Testis (tissue), 3 donors: ENCODE data around the gene DAZAP1. TPM values are rescaled to one million over a fixed set of nuclear protein-coding genes. Genes with fewer than 3 reads are reported as not detected.

ENCODE experiments used
- DNase-seq: peaks from one replicate; pipeline ENCODE4 v3.0.0-alpha.2; 2019
- H3K27ac ChIP-seq, 2 donors: fragments of 200-600 bp; sonication (generic); one replicate each; pipeline ENCODE4 v1.5.1; 2019
- H3K27me3 ChIP-seq: fragments of 200-600 bp; sonication (generic); one replicate; pipeline ENCODE4 v1.5.1; 2019
- H3K36me3 ChIP-seq: fragments of 200-600 bp; sonication (generic); one replicate; pipeline ENCODE4 v1.5.1; 2017; ENCODE audit warnings: low read depth; ENCODE audit errors: missing control alignments
- H3K4me1 ChIP-seq: fragments of 200-600 bp; sonication (generic); one replicate; pipeline ENCODE4 v1.5.1; 2019
- H3K4me3 ChIP-seq, 2 donors: fragments of 200-600 bp; sonication (generic); one replicate each; pipeline ENCODE4 v1.5.1; 2017 to 2019
- H3K9me3 ChIP-seq: fragments of 200-600 bp; sonication (generic); one replicate; pipeline ENCODE4 v1.5.1; 2017
- CTCF ChIP-seq, 3 experiments: fragments of 450-650 bp in 2 of 3; fragments of 200-600 bp in 1 of 3; sonication (generic) in 1 of 3; IDR thresholded peaks; one replicate each; pipeline ENCODE4 v1.5.1; 2016 to 2019; ENCODE audit warnings: antibody characterized with exemption in 3 of 3, mild to moderate bottlenecking in 2 of 3, moderate library complexity in 1 of 3
- POLR2A ChIP-seq: fragments of 450-650 bp; IDR thresholded peaks from one replicate; pipeline ENCODE4 v1.6.1; 2017; ENCODE audit warnings: antibody characterized with exemption, mild to moderate bottlenecking, moderate library complexity
- WGBS, 2 donors: methylation state at CpG; one replicate each; pipeline ENCODE4 v1.1.5; 2018; 5-methylcytosine and 5-hydroxymethylcytosine counted together
- intact Hi-C: fragments of 100-400 bp; cut with DNase I; formaldehyde crosslinking; loops from one replicate; pipeline ENCODE4 v1.15.1; 2023; ENCODE audit warnings: low total_unique reads
- polyA plus RNA-seq: library from polyadenylated mRNA; stranded (reverse); fragments of 350-450 nt; fragmentation: Illumina TruSeq; extraction: RNeasy Lipid Tissue Mini Kit (QIAGEN cat#74804); gene quantifications from one replicate; pipeline ENCODE4 v1.2.3, GENCODE V29; 2014; ENCODE audit warnings: low read depth, low replicate concordance; ENCODE audit not compliant: insufficient read depth
- total RNA-seq, 2 donors: library from RNA; depleted of rRNA; stranded (reverse); fragments of >200 nt; gene quantifications; one replicate each; pipeline ENCODE4 v1.2.3, GENCODE V29; 2016

DAZAP1 gene
- total and polyA plus RNA-seq, 3 donors from 2014 or later: 97.9 to 215 (median 99.6) TPM

- TF ChIP-seq CTCF (IDR thresholded peaks at IDR 0.05) (no peak), POLR2A (no peak)
- no peaks in the 10 kb centered on the region for H3K9me3 ChIP-seq
- no peak overlapping the region for H3K4me3 ChIP-seq
- no peaks in the 10 kb centered on the region for H3K27me3 ChIP-seq
- 91 to 94% methylated on average over 11 to 27 of the region's 27 CpGs for WGBS, 2 donors
- H3K4me1 ChIP-seq: peaks cover 18% of the 10 kb centered on the region
- DNase-seq: no peak
- H3K36me3 ChIP-seq: no peaks in the 10 kb centered on the region
- no peak overlapping the region for H3K27ac ChIP-seq
- intact Hi-C loops: no loop called here
These were observed 20.0 kb downstream of the DAZAP1 start for GRCh38 chr19:1427221-1427920.

GRCh38 chr19:1428738-1429391, 21.5 kb downstream of the DAZAP1 start:
- TF ChIP-seq CTCF (IDR thresholded peaks at IDR 0.05): no peak
- no peak for TF ChIP-seq POLR2A
- Histone ChIP-seq H3K27ac (no peak overlapping the region), H3K36me3 (no peaks in the 10 kb centered on the region), H3K4me1 (peaks cover 18% of the 10 kb centered on the region), H3K9me3 (no peaks in the 10 kb centered on the region), H3K4me3 (no peak overlapping the region), H3K27me3 (no peaks in the 10 kb centered on the region)
- WGBS, 2 donors: 65 to 68% methylated on average over 8 to 37 of the region's 41 CpGs
- DNase-seq: peak; percentile 53
- intact Hi-C loops: no loop called here

DNA sequence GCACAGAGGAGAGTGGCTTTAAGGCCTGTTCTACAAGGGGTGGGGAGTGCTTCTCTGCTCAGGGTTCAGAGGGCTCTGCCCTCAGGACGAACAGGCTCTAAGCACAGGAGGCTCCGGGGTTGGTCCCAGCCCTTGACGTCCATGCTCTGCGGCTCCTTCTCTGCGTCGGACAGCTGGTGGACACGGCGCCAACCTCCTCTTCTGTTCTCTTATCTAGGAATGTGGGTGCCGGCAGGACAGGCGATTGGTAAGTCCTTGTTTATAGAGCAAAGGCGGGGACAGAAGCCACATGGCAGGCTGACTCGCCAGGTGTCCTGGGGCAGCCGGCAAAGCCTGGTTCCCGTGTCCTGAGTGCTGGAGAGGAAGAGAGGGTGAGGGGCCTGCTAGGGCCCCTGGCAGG, 22.4 kb downstream of the DAZAP1 start:
- H3K36me3 ChIP-seq: no peaks in the 10 kb centered on the region
- H3K4me3 ChIP-seq: no peak overlapping the region
- 66 to 74% methylated on average over 10 to 13 of the region's 14 CpGs for WGBS, 2 donors
- intact Hi-C loops: no loop called here
- DNase-seq: peak; percentile 89
- peak overlapping the region in 1 of 2 donors; percentile 44 for H3K27ac ChIP-seq
- no peaks in the 10 kb centered on the region for H3K27me3 ChIP-seq
- no peak for TF ChIP-seq POLR2A
- no peak for TF ChIP-seq CTCF (IDR thresholded peaks at IDR 0.05)
- H3K4me1 ChIP-seq: peaks cover 18% of the 10 kb centered on the region
- H3K9me3 ChIP-seq: no peaks in the 10 kb centered on the region

DNA sequence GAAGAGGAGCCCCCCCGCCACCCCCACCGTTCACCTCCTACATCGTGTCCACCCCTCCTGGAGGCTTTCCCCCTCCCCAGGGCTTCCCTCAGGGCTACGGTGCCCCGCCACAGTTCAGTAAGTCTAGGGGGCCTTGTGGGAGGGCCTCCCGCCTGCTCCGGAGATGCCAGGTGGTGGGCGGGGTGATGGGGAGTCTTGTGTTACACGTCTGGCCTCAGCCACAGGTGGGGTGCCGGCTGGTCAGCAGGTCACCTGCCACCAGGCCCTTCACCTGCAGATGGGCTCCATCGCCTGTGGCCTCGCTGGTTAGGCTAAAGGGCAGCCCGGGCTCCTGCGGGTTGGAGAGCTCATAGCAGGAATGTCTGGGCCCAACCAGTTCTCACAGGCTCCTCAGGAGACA, 22.9 kb downstream of the DAZAP1 start:
- H3K36me3 ChIP-seq: no peaks in the 10 kb centered on the region
- no peaks in the 10 kb centered on the region for H3K9me3 ChIP-seq
- H3K27me3 ChIP-seq: no peaks in the 10 kb centered on the region
- WGBS, 2 donors: 83 to 97% methylated on average over 4 to 14 of the region's 14 CpGs
- peaks cover 18% of the 10 kb centered on the region for H3K4me1 ChIP-seq
- no peak for TF ChIP-seq CTCF (IDR thresholded peaks at IDR 0.05)
- TF ChIP-seq POLR2A: no peak
- intact Hi-C loops: no loop called here
- no peak for DNase-seq
- no peak overlapping the region for H3K4me3 ChIP-seq
- H3K27ac ChIP-seq: no peak overlapping the region
